ENCODE results near the gene TIMM17B. TPM values are rescaled to one million over a fixed set of nuclear protein-coding genes. Genes with fewer than 3 reads are reported as not detected.

Gene TIMM17B
- 16.2 and 18.1 TPM in 2 replicates for total RNA-seq

DNA sequence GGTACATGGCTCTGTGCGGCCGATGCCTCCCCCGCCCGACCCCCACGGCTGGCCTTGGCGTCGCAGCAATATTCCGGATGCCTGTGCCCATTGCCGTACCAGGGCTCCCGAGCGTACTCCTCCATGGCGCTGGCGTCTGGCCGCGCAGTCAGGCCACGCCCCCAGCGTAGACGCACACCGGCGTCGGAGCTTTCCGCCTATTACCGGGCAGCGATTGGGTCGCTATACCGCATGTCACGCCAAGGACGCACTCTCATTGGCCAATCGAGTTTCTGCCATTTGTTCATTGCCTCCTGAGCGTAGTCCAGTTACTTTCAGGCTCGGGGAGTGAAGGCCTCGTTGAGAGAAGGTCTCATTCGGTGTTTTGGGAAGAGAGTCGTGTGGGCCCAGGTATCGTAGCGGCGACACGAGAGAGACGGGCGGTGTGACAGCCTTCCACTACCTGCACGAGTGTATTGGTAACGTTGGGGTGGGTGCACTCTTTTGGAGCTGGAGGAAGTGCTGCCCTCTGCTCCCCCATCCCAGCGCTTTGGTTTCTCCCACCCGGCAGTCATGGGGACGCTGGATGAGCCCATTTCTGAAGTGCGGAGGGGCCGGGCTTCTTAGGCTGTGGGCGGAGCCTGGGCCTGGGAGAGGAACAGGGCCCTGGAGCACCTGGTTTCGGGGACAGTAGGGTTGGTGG is at the start of gene TIMM17B, which contains the start of gene PQBP1:
TSS of gene TIMM17B (minus strand) at position 144 of the 682 bp plus-strand sequence. CDS start at position 125, 19 bp downstream.
TSS of gene PQBP1 (plus strand) at position 306 of the 682 bp plus-strand sequence. CDS start 580 bp downstream, outside the sequence.

DNA sequence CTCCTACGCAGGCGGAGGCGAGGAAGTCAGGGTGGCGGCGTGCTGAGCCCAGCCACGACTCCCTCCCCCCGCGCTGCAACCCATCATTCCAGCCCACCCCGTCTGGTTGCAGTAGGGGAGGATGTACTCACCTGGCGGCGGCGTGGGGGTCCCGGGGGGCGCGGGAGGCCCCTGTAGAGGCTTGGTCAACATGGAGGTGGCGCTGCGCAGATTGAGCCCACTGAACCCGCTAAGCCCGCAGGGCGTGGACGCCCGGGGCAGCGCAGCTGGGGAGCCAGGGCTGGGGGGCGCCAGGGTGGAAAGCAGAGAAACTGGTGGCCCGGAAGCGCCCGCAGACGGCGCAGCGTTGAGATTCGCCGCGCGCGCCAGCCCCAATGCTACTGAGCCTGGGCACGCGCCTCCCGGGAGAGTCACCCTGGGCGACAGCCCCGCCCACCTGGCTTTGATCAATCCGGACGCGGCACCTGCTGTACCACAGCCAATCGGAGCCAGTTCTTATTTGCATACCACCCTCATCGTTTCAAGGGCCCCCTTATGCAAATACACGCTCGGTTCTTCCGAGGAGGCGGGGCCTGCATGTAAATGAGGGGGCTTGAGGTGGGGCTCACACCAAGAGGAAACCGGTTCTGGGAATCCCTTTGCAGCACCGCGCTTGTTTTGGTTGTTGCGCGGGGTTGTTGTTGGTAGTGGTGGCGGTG is 21.2 kb upstream of the TIMM17B start, which contains the start of gene PIM2:
TSS of gene PIM2 (minus strand) at position 382 of the 698 bp plus-strand sequence. CDS start at position 192, 190 bp downstream.

DNA sequence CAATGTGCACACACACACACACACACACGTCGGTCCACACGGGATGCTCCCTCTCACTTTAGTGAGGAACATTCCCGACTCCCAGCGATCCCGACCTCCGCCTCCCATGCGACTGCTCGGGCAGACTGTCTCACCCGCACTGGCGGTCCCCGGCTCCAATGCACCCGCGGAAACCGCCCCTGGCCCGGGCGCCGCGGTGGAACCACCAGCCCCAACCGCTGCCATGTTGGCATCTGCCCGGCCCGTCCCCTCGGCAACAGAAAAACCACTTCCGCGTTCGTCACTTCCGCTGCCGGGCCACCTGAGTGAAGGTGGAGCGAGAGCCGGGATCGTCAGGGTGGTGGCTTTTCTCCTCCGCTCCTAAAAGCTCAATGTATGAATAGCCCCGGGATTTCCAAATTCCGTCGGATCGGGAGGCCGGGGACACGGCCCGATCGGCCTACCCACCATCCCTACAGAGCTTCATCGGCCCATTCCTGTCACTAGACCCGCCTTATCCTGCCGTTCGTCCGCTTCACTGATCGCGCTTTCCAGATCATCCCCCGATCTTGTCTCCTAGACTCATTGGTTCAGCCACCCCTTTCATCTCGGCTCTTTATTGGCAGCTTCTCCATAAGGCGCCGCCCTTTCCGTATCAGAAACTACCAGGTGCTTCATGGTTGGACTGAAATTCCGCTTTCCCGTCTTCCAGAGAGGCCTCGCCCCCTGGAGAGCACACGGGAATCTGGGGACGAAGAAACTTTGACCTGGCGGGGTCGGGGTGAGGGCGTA is 14.0 kb upstream of the TIMM17B start, which contains the start of gene SLC35A2:
TSS of gene SLC35A2 (minus strand) at position 235 of the 771 bp plus-strand sequence. CDS start at position 225, 10 bp downstream.

Other genes with a start within 250 kb of the TIMM17B start
- 0.09 and 0.18 TPM in 2 replicates for gene WAS, start 214.0 kb downstream of the TIMM17B start, total RNA-seq
- 2.9 and 5.8 TPM in 2 replicates for gene SUV39H1, start 201.0 kb downstream of the TIMM17B start, total RNA-seq
- not detected in 2 replicates for gene GLOD5, start 136.0 kb downstream of the TIMM17B start, total RNA-seq
- not detected in 2 replicates for gene GATA1, start 111.2 kb downstream of the TIMM17B start, total RNA-seq
- 19.4 and 36.7 TPM in 2 replicates for gene HDAC6, start 95.7 kb downstream of the TIMM17B start, total RNA-seq
- gene ERAS, start 71.3 kb downstream of the TIMM17B start, total RNA-seq: not detected in 2 replicates
- not detected in 2 replicates for gene PCSK1N, start 62.2 kb downstream of the TIMM17B start, total RNA-seq
- 88.2 and 121 TPM in 2 replicates for gene PQBP1, start 162 bp upstream of the TIMM17B start, total RNA-seq
- gene SLC35A2, start 13.9 kb upstream of the TIMM17B start, total RNA-seq: 8.6 and 9.0 TPM in 2 replicates
- 3.2 and 3.4 TPM in 2 replicates for gene PIM2, start 21.3 kb upstream of the TIMM17B start, total RNA-seq
- gene OTUD5, start 59.8 kb upstream of the TIMM17B start, total RNA-seq: 25.2 and 31.2 TPM in 2 replicates
- 0.18 and 0.47 TPM in 2 replicates for gene KCND1, start 74.1 kb upstream of the TIMM17B start, total RNA-seq
- gene GRIPAP1, start 104.5 kb upstream of the TIMM17B start, total RNA-seq: 34.0 and 34.5 TPM in 2 replicates
- gene TFE3, start 145.6 kb upstream of the TIMM17B start, total RNA-seq: 16.4 and 22.4 TPM in 2 replicates
- 0.45 and 1.1 TPM in 2 replicates for gene CCDC120, start 161.2 kb upstream of the TIMM17B start, total RNA-seq
- gene PRAF2, start 176.2 kb upstream of the TIMM17B start, total RNA-seq: 3.2 and 4.8 TPM in 2 replicates
- 15.9 and 26.7 TPM in 2 replicates for gene WDR45, start 182.1 kb upstream of the TIMM17B start, total RNA-seq
- 22.9 and 25.8 TPM in 2 replicates for gene GPKOW, start 226.0 kb upstream of the TIMM17B start, total RNA-seq